VCaP (cell line): ENCODE results near the gene MEOX2.
A peak's percentile ranks its signal among the peaks of the same experiment; 100 is the strongest.

Experiments
- H3K27ac ChIP-seq: fragments of 450-650 bp; 2 replicates; pipeline ENCODE4 v1.5.1; 2017
- TF ChIP-seq, protein P1 (sequence below): fragments of 450-650 bp; conservative IDR thresholded peaks from 2 replicates; pipeline ENCODE4 v1.5.1; 2017; ENCODE audit warnings: mild to moderate bottlenecking, moderate library complexity

Gene MEOX2

GRCh38 chr7:15686295-15686956, at the start of gene MEOX2:
MEOX2 (minus strand) TSS chr7:15686683; CDS start chr7:15686402, 281 bp downstream.
- H3K27ac ChIP-seq = no peak within 1 kb of the TSS
- TF ChIP-seq, protein P1, sequence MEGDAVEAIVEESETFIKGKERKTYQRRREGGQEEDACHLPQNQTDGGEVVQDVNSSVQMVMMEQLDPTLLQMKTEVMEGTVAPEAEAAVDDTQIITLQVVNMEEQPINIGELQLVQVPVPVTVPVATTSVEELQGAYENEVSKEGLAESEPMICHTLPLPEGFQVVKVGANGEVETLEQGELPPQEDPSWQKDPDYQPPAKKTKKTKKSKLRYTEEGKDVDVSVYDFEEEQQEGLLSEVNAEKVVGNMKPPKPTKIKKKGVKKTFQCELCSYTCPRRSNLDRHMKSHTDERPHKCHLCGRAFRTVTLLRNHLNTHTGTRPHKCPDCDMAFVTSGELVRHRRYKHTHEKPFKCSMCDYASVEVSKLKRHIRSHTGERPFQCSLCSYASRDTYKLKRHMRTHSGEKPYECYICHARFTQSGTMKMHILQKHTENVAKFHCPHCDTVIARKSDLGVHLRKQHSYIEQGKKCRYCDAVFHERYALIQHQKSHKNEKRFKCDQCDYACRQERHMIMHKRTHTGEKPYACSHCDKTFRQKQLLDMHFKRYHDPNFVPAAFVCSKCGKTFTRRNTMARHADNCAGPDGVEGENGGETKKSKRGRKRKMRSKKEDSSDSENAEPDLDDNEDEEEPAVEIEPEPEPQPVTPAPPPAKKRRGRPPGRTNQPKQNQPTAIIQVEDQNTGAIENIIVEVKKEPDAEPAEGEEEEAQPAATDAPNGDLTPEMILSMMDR = no peak

GRCh38 chr7:15729746-15730145, 43.3 kb upstream of the MEOX2 start:
- TF ChIP-seq, protein P1 = no peak

DNA sequence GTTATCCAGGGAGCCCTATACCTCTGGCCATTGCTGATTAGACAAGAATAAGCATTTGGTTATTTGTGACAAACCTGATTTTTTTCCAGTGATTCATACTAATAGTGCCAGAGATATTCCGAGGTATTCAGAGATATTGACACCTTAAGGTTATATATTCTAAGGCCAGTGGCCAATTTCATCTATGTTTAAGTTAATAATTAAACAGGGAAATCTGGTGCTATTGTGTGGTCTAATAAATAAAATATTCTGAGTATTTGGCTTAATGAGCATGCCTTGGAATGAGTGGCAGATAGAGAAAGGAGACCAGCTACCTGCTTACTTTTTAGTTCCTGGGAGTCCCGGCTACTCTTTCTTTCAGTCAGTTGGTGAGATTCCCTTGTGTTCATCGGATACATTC, 38.6 kb upstream of the MEOX2 start:
- H3K27ac ChIP-seq = no peak overlapping the region
- TF ChIP-seq, protein P1 = no peak

More at GRCh38 chr7:15729746-15730145, 43.3 kb upstream of the MEOX2 start:
- no peak overlapping the region for H3K27ac ChIP-seq

DNA sequence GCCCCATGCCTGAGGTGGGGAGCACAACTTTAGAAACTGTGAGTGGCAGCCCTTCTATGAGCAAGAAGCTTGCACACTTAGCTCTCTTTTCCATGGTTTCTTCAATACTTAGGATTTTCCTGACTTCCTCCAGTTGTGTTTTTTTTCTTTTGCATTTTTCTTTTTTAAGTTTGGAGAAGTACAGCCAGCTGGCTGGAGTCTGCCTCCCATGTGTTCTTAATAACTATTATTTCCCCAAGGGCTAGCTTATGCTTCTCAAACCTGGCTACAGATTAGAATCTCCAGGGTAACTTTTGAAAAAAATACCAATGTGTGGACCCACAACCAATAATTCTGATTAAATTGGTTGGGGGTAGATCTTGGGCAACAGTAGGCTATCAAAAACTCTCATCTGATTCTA, 37.4 kb upstream of the MEOX2 start:
- H3K27ac ChIP-seq = no peak overlapping the region
- TF ChIP-seq, protein P1 = no peak

DNA sequence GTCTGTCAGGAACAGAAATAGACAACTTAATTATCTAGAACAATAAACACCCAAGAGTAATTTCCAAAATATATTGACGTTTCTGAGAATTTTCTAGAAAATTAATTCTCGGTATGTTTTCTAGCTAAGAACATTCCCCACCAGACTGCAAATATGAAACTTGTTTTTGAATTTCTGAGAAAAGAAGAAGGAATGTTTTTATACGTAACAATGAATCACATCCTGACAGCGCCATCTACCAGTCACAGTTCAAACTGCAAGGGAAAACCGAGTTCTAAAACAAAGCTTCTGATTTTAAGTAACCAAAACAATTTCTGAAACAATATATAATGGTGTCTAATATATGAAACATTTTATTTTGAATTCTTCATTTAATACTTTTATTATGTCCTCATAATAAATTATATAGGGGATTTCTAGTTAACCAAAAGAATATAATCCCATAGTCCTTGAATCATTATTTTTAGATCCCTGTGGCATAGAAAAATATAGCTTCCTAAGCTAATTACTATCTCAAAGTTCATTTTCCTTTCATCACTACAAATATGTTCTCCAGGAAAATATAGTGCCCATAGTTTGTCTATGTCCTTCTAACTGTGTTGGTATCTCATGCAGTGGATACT, 34.5 kb upstream of the MEOX2 start:
- no peak overlapping the region for H3K27ac ChIP-seq
- TF ChIP-seq, protein P1 = peak; percentile 84

- TF ChIP-seq, protein P1 = no peak
- H3K27ac ChIP-seq = no peak overlapping the region
Measured at GRCh38 chr7:15719311-15719710, 32.8 kb upstream of the MEOX2 start.

DNA sequence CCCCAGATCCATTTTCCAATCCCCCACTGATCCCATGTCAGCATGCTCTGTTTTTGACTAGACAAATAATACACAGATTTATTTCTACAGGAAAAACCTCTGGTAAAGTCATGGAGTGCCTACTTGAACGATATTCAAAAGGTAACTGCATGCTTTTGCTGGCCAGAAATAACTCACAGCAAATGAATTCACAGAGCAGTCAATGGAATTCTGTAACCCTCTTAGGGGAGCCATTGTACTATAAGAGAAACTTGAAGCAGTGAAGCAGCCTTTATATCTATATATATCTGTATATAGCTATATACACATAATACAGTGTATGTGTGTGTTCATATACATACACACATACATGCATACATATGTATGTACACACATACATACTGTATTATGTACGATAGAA, 29.0 kb upstream of the MEOX2 start:
- no peak overlapping the region for H3K27ac ChIP-seq
- TF ChIP-seq, protein P1 = no peak
